HG03025 (cell line): ENCODE data around the gene KCNMB2.
A peak's percentile ranks its signal among the peaks of the same experiment; 100 is the strongest.

ENCODE experiments used
- ATAC-seq: cut with Tn5 transposase; IDR thresholded peaks from one replicate; pipeline ENCODE4 v1.9.1; 2021; ENCODE audit warnings: mild to moderate bottlenecking, moderate library complexity; ENCODE audit not compliant: unreplicated experiment, low FRiP score

The KCNMB2 gene

GRCh38 chr3:178634975-178635374 is 98.7 kb downstream of the KCNMB2 start:
- no peak for ATAC-seq

GRCh38 chr3:178637802-178638201 is 101.6 kb downstream of the KCNMB2 start:
- ATAC-seq = no peak

- no peak for ATAC-seq
Measured at GRCh38 chr3:178645503-178645902, 109.3 kb downstream of the KCNMB2 start.

GRCh38 chr3:178646186-178646862 is 110.1 kb downstream of the KCNMB2 start:
- ATAC-seq = no peak

- ATAC-seq = peak; percentile 66
Measured at GRCh38 chr3:178655488-178655887, 119.3 kb downstream of the KCNMB2 start.

- no peak for ATAC-seq
Measured at GRCh38 chr3:178658694-178659325, 122.6 kb downstream of the KCNMB2 start.

- no peak for ATAC-seq
Measured at GRCh38 chr3:178663201-178663934, 127.1 kb downstream of the KCNMB2 start.

GRCh38 chr3:178665747-178666146 is 129.5 kb downstream of the KCNMB2 start:
- ATAC-seq = no peak

- no peak for ATAC-seq
Measured at GRCh38 chr3:178669022-178669601, 132.9 kb downstream of the KCNMB2 start.

- no peak for ATAC-seq
Measured at GRCh38 chr3:178669758-178670157, 133.5 kb downstream of the KCNMB2 start.

GRCh38 chr3:178671377-178671776 is 135.1 kb downstream of the KCNMB2 start:
- ATAC-seq = peak; percentile 22

GRCh38 chr3:178671791-178672190 is 135.6 kb downstream of the KCNMB2 start:
- ATAC-seq = peak; percentile 48

GRCh38 chr3:178672275-178672674 is 136.0 kb downstream of the KCNMB2 start:
- ATAC-seq = no peak

- no peak for ATAC-seq
Measured at GRCh38 chr3:178673529-178673928, 137.3 kb downstream of the KCNMB2 start.

- no peak for ATAC-seq
Measured at GRCh38 chr3:178676077-178676476, 139.8 kb downstream of the KCNMB2 start.

- peak; percentile 79 for ATAC-seq
Measured at GRCh38 chr3:178676942-178677790, 140.9 kb downstream of the KCNMB2 start.

- no peak for ATAC-seq
Measured at GRCh38 chr3:178677961-178678360, 141.7 kb downstream of the KCNMB2 start.

- ATAC-seq = no peak
Measured at GRCh38 chr3:178680037-178680436, 143.8 kb downstream of the KCNMB2 start.

- ATAC-seq = no peak
Measured at GRCh38 chr3:178680489-178680888, 144.3 kb downstream of the KCNMB2 start.

- ATAC-seq = no peak
Measured at GRCh38 chr3:178684881-178685590, 148.8 kb downstream of the KCNMB2 start.
